ENCODE data around the gene GIPC1.

DNA sequence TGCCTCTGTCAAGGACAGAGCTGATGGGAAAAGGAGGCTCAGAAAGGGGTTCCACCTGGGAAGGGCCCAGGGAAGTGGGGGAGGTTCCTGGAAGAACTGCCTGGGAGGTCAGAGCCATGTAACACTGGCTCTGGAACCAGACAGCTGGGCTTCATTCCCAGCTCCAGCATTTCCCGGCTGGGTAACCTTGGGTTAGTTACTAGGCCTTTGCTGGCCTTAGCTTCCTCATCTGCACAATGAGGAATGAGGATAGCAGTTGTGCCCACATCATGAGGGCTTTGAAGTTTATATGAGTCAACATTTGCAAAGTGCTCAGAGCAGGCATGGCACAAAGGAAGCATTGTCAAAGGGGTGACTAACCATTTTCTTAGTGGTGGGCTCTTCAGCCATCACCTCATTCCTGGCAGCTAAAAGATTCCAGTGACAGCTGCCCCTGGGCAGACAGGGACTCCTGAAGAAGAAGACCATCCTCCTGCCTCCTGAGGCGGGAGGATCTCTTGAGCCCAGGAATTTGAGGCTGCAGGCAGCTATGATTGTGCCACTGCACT is 24.0 kb upstream of the GIPC1 start:
- TF ChIP-seq, protein P1, sequence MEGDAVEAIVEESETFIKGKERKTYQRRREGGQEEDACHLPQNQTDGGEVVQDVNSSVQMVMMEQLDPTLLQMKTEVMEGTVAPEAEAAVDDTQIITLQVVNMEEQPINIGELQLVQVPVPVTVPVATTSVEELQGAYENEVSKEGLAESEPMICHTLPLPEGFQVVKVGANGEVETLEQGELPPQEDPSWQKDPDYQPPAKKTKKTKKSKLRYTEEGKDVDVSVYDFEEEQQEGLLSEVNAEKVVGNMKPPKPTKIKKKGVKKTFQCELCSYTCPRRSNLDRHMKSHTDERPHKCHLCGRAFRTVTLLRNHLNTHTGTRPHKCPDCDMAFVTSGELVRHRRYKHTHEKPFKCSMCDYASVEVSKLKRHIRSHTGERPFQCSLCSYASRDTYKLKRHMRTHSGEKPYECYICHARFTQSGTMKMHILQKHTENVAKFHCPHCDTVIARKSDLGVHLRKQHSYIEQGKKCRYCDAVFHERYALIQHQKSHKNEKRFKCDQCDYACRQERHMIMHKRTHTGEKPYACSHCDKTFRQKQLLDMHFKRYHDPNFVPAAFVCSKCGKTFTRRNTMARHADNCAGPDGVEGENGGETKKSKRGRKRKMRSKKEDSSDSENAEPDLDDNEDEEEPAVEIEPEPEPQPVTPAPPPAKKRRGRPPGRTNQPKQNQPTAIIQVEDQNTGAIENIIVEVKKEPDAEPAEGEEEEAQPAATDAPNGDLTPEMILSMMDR (IDR thresholded peaks at IDR 0.05) = no peak
- TF ChIP-seq EP300 (IDR thresholded peaks at IDR 0.05) = no peak
- TF ChIP-seq POLR2A (IDR thresholded peaks at IDR 0.05) = no peak

Data from ovary (tissue), 3 donors.